IMR-90 (cell line): ENCODE measurements around the gene CEP128.

Source experiments
- BHLHE40 ChIP-seq: fragments of 150-350 bp; IDR thresholded peaks from 2 replicates; pipeline ENCODE4 v1.6.1; 2016; ENCODE audit warnings: mild to moderate bottlenecking, low read depth, low read length
- CEBPB ChIP-seq: IDR thresholded peaks from 2 replicates; pipeline ENCODE4 v1.6.1; 2012; ENCODE audit warnings: low read depth, low read length, improper control_type of control experiment
- CTCF ChIP-seq: conservative IDR thresholded peaks from 2 replicates; pipeline ENCODE4 v1.5.1; 2012; ENCODE audit warnings: mild to moderate bottlenecking, low read depth, low read length, improper control_type of control experiment
- FOS ChIP-seq: fragments of 150-350 bp; IDR thresholded peaks from 2 replicates; pipeline ENCODE4 v1.6.1; 2016; ENCODE audit warnings: low read depth, low read length
- MAZ ChIP-seq: IDR thresholded peaks from 2 replicates; pipeline ENCODE4 v1.6.1; 2012; ENCODE audit warnings: low read depth, mild to moderate bottlenecking, low read length, improper control_type of control experiment, moderate library complexity, borderline replicate concordance
- MXI1 ChIP-seq: IDR thresholded peaks from 2 replicates; pipeline ENCODE4 v1.6.1; 2012; ENCODE audit warnings: low read depth, mild to moderate bottlenecking, low read length, moderate library complexity, borderline replicate concordance
- NFE2L2 ChIP-seq: fragments of 150-350 bp; IDR thresholded peaks from 2 replicates; pipeline ENCODE4 v1.6.1; 2016; ENCODE audit warnings: low read depth, mild to moderate bottlenecking, low read length
- POLR2A ChIP-seq: IDR thresholded peaks from 2 replicates; pipeline ENCODE4 v1.6.1; 2012; ENCODE audit warnings: mild to moderate bottlenecking, low read depth, low read length
- RAD21 ChIP-seq: IDR thresholded peaks from 2 replicates; pipeline ENCODE4 v1.6.1; 2012; ENCODE audit warnings: low read length, improper control_type of control experiment
- RFX5 ChIP-seq: IDR thresholded peaks from 2 replicates; pipeline ENCODE4 v1.8.0; 2012; ENCODE audit warnings: low read depth, mild to moderate bottlenecking, low read length, moderate library complexity
- SMC3 ChIP-seq: fragments of 150-350 bp; IDR thresholded peaks from 2 replicates; pipeline ENCODE4 v1.6.1; 2016; ENCODE audit warnings: low read depth, mild to moderate bottlenecking, antibody characterized with exemption, low read length, moderate library complexity
- TF ChIP-seq, protein P1 (sequence below): fragments of 150-350 bp; IDR thresholded peaks from 2 replicates; pipeline ENCODE4 v1.6.1; 2017; ENCODE audit warnings: mild to moderate bottlenecking, antibody characterized with exemption, low read length, low read depth

DNA sequence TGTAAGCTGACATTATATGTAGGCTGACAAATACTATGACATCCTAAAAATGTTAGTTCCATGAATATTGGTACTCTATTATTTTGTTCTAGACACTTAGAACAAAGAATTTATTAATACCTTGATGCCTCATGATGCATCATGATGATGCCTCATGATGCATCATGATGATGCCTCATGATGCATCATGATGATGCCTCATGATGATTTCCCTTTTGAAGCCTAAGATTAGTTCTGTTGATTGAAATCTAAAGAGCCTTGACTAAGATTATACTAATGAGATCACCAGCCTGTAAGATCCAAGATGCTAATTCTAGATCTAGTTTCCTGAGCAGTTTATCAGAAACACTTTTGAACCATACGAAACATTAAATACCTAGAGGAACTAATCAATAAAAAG is 4.6 kb upstream of the CEP128 start:
- no peak for TF ChIP-seq CTCF
- no peak for TF ChIP-seq POLR2A
- TF ChIP-seq CEBPB = no peak
- TF ChIP-seq, protein P1, sequence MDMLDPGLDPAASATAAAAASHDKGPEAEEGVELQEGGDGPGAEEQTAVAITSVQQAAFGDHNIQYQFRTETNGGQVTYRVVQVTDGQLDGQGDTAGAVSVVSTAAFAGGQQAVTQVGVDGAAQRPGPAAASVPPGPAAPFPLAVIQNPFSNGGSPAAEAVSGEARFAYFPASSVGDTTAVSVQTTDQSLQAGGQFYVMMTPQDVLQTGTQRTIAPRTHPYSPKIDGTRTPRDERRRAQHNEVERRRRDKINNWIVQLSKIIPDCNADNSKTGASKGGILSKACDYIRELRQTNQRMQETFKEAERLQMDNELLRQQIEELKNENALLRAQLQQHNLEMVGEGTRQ = no peak
- no peak for TF ChIP-seq RAD21
- TF ChIP-seq BHLHE40 = no peak
- 0 out of 2 replicates have a peak, but pooled peaks have one; percentile 25 for TF ChIP-seq FOS
- TF ChIP-seq RFX5 = no peak
- no peak for TF ChIP-seq MXI1
- no peak for TF ChIP-seq MAZ
- TF ChIP-seq NFE2L2 = no peak
- no peak for TF ChIP-seq SMC3
